Activated T-helper 1 cell treated with anti-CD3 and anti-CD28 coated beads, Interleukin-2, amount 50 U/mL, for 16 hours (primary cell): ENCODE results near the gene NSUN3.
"Not testable (repeated sequence)": the region's sequence is repeated elsewhere in the genome, so short reads cannot be mapped to it uniquely, and the experiment has no call there.

ENCODE experiments used
- DNase-seq, 2 donors: peaks; one replicate each; pipeline ENCODE4 v3.0.0-alpha.2; 2020; ENCODE audit warnings: low read depth in 1 of 2, low spot score in 1 of 2

The NSUN3 gene

DNA sequence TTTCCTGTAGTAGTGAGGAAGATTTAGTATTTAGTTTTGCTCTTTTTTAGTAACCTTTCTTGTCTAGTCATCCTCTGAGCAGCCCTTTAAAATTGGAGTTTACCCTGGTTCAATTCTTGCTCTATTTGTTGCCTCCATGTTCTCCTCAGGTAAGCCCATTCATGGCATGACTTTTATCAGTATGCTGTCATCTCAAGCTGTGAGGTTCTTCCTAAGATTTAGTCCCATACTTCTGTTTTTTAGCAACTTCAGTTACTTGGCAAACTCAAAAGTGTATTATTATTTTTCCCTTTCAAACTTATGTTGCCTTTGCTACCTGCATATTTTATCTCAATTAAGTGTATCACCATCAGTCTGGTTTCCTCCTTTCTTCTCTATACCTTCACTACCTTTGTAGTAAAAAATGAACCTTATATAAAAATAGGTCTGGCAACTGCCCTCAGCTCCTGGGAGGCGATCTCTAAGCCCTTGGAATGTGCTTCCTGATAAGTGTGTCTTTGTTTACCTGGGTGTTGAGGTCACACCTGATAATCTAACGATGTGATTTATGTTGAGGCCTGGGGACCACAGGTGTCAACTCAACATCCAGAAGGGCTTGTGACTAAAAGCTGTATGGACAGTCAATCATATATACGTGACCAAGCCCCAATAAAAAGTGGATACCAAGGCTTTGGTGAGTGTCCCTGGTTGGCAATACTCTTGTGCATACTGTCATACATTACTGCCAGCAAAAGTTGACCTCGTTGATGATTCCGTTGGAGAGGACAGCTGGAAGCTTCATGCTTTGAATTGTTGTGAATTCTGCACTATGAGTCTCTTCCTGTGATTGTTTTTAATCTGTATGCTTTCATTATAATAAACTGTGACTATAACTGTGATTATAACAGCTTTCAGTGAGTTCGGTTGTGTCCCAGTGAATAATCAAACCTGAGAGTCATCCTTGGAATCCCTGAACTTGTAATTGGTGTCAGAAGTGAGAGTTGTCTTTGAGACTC is 3.9 kb downstream of the NSUN3 start:
- no peak for DNase-seq

DNA sequence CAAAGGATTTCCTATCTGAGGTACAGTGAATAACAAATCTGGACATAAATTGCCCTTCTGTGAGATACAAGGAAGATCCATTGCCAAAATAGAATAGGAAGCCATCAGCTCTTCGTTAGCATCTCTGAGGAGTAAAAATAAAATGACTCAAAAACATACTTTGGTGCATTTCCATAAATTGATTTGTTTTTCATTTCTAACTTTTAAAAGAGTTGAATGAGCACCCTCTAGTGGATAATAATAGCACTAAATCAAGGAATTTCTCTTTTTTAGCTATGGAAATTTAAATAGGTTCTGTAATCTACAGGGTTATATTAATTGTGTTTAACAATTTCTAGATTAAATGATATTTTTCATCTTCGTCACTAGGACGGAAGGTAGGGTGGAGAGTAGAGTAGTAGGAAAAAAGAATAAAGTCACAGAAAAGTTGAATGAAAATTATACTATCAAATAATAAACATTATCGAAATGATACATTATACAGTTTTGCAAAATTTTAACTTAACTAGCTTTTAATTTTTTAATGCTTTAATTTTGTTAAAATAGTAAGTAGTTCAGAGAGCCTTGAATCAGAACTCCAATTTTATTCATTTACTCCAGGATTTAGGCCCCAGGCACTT is 6.4 kb downstream of the NSUN3 start:
- DNase-seq: no peak

DNA sequence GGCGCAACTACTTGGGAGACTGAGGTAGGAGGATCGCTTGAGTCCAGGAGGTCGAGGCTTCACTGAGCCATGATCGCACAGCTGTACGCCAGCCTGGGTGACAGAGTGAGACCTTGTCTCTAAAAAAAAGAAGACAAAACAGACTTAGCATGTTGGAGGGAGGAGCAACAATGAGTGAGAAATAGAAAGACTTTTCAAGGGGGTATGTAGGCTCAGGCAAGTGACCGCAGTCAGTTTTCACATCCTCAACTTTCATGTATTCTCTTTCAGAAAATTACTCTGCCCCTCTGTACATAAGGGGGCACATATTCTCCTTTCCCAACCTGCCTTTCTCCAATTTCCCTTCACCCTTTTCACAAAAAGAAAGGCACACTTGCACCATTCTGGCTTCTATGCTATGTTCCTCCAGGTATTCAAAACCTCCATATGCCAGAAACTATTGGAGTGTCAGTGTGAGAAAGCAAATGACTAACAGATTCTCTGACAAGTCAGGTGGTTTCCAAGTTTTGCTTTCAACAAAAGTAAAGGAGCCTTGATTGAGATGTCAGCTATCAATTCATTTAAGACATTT is 7.6 kb downstream of the NSUN3 start:
- DNase-seq: no peak

DNA sequence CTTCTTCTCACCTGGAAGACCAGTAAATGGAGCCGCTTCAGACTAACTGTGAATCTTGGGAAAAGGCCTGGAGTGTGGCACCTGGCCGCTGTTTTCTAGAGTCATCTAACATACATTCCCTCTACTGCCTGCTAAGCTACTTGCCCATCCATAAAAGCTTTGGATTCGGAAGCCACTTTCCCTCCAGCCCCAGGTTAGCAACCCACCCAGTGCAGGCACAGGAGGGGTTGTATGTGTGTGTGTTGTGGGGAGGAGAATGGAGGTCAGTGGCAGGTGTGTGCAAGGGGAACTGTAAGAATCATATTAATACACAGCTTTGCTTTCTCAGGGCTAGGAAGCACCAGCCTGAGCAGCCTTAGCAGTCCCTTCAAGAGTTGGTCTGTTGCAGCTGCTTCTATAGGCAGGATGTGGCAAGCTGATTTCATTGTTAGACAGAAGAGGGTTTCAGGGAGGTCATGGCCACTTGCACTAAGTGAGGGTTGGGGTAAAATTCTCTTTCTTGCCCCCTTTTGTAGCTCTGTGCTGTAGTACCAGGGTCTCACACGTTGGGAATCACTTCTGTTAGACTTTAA is 8.9 kb downstream of the NSUN3 start:
- DNase-seq: no peak

DNA sequence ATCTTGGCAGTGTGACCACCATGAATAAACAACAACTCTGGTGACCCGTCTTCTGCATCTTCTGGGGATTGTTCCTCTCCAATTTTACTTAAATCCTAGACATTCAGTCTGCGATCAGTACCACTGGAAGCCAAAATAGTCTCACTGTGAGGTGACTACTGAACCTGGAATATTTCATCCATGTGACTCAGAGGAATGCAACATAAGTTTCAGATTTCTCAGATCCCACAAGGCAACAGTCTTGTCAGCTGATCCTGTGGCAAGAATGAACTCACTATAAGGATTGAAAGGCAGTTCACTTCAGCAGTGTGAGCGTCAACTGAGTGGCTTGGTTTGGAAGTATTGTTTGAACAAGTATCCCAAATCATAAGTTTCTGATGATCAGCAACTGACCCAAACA is 13.2 kb downstream of the NSUN3 start:
- no peak for DNase-seq

DNA sequence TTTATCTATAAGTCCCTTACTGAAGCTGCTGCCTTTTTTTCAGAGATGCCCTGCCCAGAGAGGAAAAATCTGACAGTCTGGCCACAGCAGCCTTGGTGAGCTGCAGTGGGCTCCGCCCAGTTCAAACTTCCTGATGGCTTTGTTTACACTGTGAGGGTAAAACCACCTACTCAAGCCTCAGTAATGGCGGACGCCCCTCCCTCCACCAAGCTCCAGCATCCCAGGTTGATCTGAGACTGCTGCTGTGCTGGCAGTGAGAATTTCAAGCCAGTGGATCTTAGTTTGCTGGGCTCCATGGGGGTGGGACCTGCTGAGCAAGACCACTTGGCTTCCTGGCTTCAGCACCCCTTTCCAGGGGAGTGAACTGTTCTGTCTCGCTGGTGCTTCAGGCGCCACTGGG is 17.7 kb downstream of the NSUN3 start:
- not testable (repeated sequence) for DNase-seq

DNA sequence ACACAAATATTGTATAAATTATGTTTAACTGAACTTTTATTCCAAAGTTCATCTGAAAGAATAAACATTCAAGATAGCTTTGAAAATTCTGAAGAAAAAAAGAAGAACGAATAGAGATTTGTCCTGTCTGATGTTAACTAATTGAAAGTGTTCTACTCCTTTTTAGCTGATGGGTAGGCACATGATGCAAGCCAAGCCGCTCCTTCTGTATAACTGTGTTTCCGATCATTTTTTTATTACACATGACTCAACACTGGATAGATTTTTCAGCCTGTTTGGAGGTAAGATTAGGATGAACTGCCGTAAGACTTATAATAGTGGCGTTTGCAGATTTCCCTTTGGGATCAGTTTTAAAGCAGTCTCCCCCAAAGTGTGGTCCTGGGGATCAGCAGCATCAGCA is 19.0 kb downstream of the NSUN3 start:
- DNase-seq: no peak

DNA sequence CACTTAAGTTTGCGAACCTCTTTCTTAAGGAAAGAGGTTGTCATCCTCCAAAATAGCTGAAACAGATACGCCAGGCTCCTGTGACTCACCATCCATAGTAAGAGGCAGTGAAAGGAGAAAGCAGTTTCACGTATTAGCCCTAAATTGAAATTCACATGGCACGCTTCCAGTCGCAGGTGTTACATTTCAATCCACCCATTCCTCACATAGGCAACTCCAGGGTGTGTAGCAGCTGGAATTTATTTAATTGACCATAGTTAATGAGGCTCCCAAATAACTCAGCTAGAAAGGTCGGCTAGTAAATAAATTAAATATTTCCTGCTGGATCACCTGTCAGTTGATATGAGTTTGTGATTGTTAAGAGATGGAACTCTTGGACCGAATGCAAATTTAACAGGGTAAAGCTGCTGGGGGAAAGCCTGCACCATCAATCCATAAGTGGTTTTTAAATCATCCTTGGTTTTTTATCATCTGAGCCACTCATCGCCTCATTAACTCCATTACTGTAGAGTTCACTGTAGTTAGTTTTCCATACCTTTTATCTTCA is 19.6 kb downstream of the NSUN3 start:
- no peak for DNase-seq

DNA sequence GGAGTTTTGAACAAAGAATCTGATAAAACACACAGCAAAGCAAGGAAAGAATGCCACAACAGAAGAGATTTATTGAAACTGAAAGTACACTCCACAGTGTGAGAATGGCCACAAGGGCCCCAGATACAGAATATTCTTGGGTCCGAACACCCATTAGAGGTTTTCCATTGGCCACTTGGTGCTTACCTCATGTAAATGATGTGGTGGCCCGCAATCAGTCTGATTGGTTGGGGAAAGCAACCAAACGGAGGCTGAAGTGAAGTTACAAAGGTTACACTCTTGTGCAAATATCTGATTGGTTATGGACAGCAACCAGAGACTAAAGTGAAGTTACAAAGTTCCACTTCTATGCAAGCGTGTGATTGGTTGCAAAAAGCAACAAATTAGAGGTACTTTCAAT is 20.4 kb downstream of the NSUN3 start:
- DNase-seq: no peak

DNA sequence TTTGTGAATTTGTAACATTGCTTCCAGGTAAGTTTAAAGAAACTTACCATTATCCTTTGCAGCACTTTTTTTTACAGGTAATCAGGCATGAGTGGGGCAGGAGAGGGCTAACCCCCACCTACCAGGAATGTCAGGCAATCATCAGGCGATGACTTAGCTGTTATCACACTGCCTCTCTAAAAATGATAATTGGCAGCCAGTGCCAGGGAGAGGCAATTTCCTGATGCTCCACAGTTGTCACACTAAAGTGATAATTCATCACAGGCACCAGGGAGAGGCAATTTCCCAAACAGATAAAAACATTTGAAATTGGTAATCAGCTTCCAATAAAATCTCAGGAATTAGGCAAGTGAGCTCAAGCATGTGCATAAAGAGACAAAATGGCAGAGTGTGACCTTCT is 26.3 kb downstream of the NSUN3 start:
- DNase-seq: no peak

DNA sequence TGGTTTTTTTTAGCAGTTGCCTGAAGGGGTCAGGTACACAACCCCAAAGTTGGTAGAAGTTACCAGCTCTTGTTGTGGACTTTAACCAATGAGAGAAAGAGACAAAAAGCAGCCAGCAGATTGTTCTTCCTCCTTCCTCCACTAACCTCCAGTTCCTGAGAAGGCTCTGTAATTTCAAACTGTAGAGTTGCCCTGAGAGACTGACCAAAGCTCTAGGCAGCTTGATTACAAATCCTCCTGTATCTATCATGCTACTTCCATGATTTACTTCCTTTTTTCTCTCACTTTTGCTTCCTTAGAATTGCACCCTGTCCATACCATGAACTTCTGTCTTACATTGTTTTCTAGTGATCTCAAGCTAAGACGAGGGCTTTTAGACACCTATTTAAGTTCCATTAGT is 29.2 kb downstream of the NSUN3 start:
- no peak for DNase-seq

DNA sequence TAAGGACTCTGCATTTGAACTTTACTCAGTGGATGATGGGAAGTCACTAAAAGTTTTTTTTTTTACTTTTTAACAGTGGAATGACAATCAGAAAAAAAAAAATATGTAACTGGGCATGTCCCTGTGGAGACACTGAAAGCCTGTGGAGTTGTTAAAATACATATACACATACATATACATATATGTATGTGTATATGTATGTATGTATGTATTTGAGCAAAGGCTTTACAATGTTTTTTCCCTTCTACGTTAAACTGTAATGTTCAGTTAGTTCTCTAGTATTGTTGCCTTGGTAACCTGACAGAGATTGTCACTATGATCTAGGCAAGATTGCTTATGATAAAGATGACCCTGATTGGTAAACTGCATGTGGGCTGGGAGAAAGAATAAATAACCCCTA is 30.3 kb downstream of the NSUN3 start:
- no peak for DNase-seq

DNA sequence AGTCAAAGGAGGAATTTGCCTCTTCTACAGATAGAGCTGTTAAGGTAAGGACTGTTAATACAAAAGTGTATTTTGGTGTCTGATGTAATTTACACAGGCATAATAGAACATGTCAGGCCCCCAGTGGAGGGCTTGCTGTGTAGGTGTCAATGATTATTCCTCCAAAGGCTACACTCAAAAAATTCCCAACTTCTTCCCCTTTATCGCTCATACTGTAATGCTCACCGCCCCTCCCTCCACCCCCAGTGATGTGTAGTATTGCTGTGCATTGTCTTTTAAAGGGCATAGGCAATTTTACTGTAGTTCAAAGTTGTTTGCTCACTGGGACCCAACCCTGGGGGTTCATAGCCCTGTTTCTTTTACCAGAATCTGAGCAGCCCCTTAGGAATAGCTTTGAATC is 32.2 kb downstream of the NSUN3 start:
- no peak for DNase-seq

DNA sequence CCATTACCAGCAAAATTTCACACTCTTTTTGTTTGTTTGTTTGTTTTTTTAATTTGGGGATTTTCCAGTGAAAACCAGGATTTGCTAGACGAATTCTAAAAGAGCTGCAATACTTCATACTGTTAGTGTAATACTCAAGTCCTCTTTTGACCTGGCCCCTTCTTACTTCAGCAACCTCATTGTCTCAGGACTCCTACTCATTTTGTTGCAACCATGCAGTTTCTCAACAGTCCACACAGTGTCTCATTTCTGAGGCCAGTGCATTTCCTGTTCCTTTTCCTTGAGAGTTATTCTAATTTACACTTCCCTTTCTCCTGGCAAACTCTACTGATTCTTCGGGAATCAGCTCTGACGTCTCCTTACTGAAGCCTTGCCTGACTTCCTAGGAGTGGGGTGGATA is 35.6 kb downstream of the NSUN3 start:
- DNase-seq: no peak

DNA sequence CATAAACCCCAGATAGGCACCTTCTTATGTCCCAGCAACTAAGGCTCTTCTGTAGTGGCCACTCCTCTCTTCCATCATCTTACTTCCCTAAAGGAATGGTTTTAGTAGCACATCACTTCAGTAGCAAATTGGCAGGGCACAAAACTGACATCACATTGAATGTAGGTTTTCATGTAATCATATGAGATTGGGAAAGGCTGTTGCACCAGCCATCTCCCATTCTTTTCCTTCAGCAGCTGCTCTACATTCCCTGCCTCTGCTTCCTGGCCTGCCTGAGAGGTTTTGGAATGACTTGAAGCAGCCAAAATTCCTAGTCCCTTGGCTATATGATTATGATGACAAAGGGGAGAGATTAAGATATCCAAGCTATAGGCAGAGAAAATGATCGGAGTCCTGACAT is 36.5 kb downstream of the NSUN3 start:
- no peak for DNase-seq

DNA sequence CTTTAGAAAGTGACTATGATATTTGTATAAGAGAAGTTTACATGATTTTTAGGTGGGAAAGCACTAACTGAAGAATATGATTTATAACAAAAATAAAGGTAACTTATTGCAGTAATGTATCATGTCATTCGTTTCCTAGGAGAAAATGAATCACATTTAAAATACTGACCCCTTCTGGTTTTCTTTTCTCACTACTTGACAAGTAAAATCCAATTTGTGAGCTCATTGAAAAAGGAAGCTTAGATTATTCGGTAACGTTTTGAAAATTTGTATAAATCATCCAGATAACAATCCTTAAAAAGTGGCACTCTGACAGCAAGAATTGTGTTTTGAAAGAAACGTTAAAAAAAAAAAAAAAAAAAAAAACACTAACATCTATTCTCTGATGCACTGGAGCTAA is 39.0 kb downstream of the NSUN3 start:
- DNase-seq: no peak

DNA sequence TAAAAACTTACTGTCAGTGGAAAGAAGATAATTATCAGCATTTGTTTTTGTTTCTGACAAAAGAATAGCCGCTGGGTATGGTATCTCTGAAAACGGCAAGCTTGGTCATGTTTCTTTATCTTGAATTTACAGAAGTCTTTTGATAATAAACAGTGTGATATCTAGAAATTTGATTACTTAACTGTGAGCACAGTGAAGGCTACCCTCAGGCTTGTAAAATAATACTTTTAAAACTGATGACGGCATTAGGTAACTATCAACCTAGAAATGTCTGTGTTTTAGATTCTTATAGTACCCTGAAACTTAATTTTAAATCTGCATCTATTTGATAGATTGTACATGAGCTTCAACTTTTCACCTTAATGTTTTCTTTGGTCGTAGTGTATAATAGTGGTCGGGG is 43.4 kb downstream of the NSUN3 start:
- DNase-seq: no peak

DNA sequence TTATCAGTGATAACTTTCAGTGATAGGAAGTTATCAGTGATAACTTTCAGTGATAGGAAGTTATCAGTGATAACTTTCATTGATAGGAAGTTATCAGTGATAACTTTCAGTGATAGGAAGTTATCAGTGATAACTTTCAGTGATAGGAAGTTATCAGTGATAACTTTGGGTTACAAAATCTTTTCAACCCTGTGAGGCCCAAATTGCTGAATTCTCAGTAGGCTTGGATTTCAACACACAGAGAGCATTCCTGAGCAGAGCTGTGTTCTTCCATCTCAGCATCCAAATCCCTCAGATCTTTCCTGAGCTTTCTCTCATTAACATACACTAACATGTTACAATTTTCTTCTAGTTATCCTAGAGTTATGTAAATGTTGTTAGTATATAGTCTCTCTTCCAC is 47.4 kb downstream of the NSUN3 start:
- not testable (repeated sequence) for DNase-seq

DNA sequence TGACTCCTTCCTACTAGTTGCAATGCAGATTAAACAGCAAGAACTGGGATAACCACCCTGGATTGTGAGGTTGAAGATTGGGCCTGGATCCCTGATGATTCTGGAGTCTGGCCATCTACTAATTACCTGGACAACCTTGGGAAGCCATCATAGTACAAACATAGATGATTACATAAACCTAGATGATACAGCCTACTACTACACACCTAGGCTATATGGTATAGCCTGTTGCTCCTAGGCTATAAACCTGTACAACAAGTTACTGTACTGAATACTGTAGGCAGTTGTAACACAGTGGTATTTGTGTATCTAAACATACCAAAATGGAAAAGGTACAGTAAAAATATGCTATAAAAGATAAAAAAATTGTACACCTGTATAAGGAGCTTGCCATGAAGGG is 48.0 kb downstream of the NSUN3 start:
- DNase-seq: no peak

DNA sequence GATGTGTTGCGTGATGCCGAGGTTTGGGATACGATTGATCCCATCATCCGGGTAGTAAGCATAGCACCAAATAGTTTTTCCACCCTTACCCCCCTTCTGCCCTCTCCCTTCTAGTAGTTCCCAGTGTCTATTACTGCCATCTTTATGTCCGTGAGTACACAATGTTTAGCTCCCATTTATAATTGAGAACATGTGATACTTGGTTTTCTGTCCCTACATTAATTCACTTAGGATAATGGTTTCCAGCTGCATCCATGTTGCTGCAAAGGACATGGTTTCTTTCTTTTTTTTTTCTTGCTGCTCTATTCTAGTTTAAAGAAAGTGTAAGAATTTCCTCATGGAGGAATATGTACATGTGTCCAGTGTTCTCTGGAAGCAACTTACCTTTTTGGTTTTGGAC is 51.8 kb downstream of the NSUN3 start:
- DNase-seq: no peak

DNA sequence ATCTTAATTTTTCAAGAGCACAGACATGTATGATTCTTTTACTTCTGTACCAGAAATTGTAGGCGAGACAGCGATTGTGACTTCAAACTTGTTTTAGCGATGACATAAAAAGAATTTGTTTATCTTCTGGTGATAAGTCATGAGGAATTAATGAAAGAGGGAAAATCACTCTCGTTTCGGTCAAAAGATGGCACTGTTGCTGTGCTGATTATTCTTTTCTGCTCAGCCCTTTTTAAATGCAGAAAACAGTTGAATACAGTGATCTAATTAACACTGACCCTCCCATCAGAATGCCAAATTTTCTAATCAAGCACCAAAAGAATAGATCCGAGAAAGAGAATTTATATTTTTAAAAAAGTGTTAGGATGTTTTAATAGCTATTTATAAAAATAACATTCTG is 52.6 kb downstream of the NSUN3 start:
- DNase-seq: no peak

DNA sequence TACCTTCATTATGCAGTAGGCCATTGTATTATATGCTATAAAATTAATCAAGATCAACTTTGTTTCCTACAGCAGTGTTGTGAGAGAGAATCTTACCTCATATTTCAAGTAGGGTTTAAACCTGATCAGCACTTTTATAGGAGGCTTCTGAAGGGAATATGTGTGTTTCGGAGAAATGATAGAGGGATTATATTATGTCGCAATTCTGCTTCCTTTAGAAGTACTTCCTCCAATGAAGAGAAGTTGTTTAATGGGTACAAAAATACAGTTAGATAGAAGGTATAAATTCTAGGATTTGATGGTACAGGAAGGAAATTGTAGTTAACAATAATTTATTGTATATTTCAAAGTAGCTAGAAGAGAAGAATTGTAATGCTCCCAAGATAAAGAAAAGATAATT is 54.9 kb downstream of the NSUN3 start:
- no peak for DNase-seq
